GM18868 (cell line): ENCODE results near the gene PPFIBP1.
"Not testable (repeated sequence)": the region's sequence is repeated elsewhere in the genome, so short reads cannot be mapped to it uniquely, and the experiment has no call there.

Source experiments
- ATAC-seq: cut with Tn5 transposase; IDR thresholded peaks from one replicate; pipeline ENCODE4 v1.9.1; 2021; ENCODE audit warnings: mild to moderate bottlenecking, moderate library complexity; ENCODE audit not compliant: unreplicated experiment

PPFIBP1 gene

DNA sequence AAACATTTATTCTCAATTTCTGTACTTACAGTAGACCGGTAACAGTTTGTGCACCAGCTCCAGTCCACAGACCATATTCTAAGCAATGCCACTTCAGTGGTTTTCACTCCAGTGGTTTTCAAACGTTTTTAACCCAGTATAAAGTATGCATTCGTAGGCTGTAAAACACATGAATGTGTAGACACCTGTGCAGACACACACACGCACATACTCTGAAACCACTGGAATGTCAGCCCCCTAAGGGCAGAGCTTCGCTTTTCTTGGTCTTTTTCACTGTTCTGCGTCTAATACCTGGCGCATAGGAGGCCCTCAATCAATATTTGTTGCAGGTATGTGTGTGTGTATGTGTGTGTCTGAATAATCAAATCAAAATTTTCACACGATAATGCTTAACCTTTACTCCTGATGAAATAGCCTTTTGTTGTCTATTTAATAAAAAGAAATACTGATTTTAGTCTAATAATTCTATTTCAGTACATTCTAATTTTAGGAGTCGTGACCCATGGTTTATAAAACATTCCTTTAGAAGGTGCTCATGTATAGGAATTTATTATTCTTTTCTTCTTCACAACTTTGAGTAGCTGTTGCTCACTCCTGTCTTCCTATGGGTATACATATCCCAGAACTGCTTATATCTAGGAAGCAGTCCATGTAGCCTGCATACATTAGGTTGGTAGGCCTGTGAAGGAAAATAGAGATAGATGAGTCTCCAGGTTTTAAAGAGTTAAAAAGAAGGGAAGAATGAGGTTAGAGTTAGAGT lies 98.6 kb downstream of the PPFIBP1 start:
- ATAC-seq = no peak

- ATAC-seq = no peak
These were observed 99.6 kb downstream of the PPFIBP1 start for GRCh38 chr12:27623645-27624044.

DNA sequence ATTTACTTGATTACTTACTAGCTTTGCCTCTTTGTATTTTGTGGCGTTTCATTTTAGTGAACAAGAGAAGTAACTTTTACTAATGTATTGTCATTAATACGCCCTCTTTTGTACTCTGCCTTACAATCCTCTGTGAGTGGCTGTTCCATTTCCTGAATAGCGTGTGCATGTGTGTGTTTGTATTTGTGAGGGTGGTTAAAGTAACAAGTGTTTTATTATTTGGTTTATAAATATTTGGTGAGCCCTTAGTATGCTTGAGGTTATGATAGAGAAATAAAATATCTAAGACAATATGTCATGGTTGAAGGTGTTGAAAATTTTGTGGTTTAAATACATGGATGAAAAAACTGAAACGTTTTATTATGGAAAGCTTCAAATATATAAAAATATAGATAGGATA lies 100.6 kb downstream of the PPFIBP1 start:
- ATAC-seq = no peak

GRCh38 chr12:27627123-27627852 lies 103.3 kb downstream of the PPFIBP1 start:
- ATAC-seq = peak; percentile 84

- ATAC-seq = not testable (repeated sequence)
These were observed 104.0 kb downstream of the PPFIBP1 start for GRCh38 chr12:27627853-27628469.

GRCh38 chr12:27630219-27630618 lies 106.2 kb downstream of the PPFIBP1 start:
- ATAC-seq = not testable (repeated sequence)

DNA sequence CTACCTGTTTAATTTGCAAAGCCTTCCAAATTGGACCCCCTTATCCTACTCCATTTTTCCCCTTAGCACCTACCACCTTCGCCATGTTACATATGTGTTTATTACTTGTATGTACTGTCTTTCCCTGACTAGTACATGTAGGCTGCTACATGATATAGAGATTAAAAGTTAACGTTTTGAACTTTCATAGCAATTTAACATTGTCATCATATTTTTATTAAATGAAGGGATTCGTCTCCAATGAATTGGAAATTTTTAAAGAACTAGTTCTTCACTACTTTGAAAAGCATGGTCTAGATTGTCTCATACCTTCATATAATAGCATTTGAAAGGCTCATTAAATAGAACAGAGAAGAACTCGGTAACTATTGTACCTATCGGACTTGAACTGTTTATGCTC lies 107.4 kb downstream of the PPFIBP1 start:
- no peak for ATAC-seq

- no peak for ATAC-seq
These were observed 107.9 kb downstream of the PPFIBP1 start for GRCh38 chr12:27631813-27632491.

DNA sequence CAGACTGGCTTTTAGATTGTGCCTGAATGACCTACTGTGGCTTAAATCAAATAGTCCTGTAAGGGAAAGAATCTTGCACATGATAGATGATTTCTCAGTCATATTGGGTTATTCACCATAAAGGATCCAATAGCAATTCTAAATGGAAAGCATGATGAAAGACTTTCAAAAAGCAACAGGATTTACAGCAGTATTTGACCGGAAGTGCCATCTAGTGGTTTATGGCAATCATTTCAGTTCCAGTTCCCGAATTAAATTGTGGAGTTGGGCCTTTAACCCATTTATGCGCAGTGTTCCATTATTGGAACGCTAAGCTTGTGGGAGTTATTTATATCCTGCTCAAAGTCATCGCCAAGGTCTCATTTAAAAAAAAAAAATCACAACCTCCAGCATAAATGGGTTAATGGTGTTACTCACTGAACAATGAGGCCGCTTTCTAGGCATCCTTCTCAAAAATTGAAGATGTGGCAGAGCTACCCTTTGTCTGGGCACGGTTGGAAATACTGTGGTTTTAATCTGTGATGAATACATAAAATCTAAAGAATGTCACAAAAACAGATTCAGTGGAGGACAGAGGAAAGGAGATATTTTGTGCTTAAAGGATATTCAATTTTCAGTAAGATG lies 111.5 kb downstream of the PPFIBP1 start:
- ATAC-seq = no peak

- not testable (repeated sequence) for ATAC-seq
These were observed 112.6 kb downstream of the PPFIBP1 start for GRCh38 chr12:27636569-27636968.

GRCh38 chr12:27637524-27637923 lies 113.5 kb downstream of the PPFIBP1 start:
- no peak for ATAC-seq

DNA sequence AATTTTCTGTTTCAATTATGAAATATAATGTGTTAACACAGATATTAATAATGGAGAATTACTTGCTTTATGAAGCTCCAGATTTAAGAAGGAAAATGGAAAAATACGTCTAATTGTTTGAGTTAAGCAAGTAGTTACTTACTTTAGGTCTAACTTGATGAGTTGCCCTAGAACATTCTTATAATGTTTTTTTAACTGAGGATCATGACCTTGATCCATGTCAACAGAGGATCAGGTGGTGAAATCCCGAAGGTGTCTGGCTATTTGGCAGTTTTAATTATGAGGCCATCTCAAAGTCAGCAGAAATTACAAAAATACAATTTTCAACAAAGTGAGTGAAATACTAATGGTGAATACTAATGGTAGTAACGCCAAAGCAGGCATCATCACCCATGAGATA lies 115.3 kb downstream of the PPFIBP1 start:
- ATAC-seq = no peak

- ATAC-seq = not testable (repeated sequence)
These were observed 116.7 kb downstream of the PPFIBP1 start for GRCh38 chr12:27640566-27641200.

DNA sequence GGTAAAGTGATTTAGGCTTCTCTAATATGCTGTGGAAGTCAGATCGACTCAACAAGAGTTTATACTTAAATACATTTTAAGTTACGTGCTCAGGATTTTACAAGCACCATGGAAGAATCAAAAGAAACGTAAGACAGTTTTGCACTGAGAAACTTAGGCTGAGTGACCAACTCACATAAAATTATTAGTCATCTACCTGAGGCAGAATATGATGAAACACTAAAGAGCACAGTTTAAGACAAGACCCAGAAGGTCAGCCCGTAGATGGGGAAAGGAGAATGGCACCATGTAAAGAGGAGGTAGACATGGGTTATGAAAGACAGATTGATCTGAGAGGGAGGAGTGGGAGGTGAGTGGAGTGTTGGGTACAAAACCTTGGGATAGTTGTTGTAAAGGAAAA lies 118.4 kb downstream of the PPFIBP1 start:
- ATAC-seq = not testable (repeated sequence)

DNA sequence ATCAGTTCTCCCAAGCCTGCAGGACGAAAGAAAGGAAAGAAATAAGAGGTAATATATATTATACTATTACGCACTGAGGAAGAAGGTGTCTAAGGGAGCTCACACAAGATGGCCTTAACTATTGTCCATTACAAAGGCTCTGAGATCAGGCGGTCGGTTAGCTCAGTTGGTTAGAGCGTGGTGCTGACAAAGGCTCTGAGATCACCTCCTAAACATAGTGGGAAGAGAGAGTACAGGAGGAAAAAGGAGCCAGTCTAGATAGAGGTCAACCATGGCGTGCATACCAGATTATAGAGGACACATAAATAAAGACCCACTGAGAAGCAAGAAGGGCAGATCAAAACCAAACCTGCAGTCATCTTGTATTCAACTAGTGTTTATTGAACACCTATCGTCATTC lies 118.9 kb downstream of the PPFIBP1 start:
- not testable (repeated sequence) for ATAC-seq

GRCh38 chr12:27644158-27644845 lies 120.3 kb downstream of the PPFIBP1 start:
- ATAC-seq = no peak

GRCh38 chr12:27645671-27646070 lies 121.7 kb downstream of the PPFIBP1 start:
- ATAC-seq = no peak

- no peak for ATAC-seq
These were observed 122.1 kb downstream of the PPFIBP1 start for GRCh38 chr12:27646149-27646548.

- no peak for ATAC-seq
These were observed 126.0 kb downstream of the PPFIBP1 start for GRCh38 chr12:27650011-27650410.

GRCh38 chr12:27651201-27651600 lies 127.2 kb downstream of the PPFIBP1 start:
- no peak for ATAC-seq
